PC-9 (cell line): Measurements from ENCODE around the gene SLC25A42. TPM values are rescaled to one million over a fixed set of nuclear protein-coding genes. Genes with fewer than 3 reads are reported as not detected.

Experiments used
- BruUV-seq: library from RNA; stranded (reverse); fragments of 400-500 nt; replicated peaks from 2 replicates; lab custom pipeline; 2021; lab: Mats Ljungman, UMichigan
- CTCF ChIA-PET: fragments of 300-600 bp; sonication (Branson Sonifier 250); formaldehyde crosslinking; loops from one replicate; lab custom pipeline; 2022; ENCODE audit warnings: antibody characterized with exemption; lab: Charles Lee
- POLR2A ChIA-PET: fragments of 300-600 bp; sonication (Branson Sonifier 250); formaldehyde crosslinking; loops from one replicate; lab custom pipeline; 2022; ENCODE audit warnings: antibody characterized with exemption; ENCODE audit not compliant: unreplicated experiment; lab: Charles Lee
- DNase-seq, 2 experiments: peaks; one replicate each; pipeline versions ENCODE4 v3.0.0 to v3.0.0-alpha.2; 2015 to 2022; ENCODE audit warnings: mixed read lengths in 1 of 2
- H2AFZ ChIP-seq: fragments of 200-600 bp; sonication (generic); 2 replicates; pipeline ENCODE4 v1.8.1; 2017; ENCODE audit warnings: antibody characterized with exemption
- H3F3A ChIP-seq: fragments of 200-600 bp; sonication (generic); 2 replicates; pipeline ENCODE4 v1.8.1; 2017; ENCODE audit warnings: antibody characterized with exemption, mild to moderate bottlenecking, low read depth; ENCODE audit not compliant: insufficient read depth
- H3K27ac ChIP-seq: fragments of 200-600 bp; sonication (generic); 2 replicates; pipeline ENCODE4 v1.6.1; 2016; ENCODE audit warnings: mixed run types
- H3K27me3 ChIP-seq: fragments of 200-600 bp; sonication (generic); 2 replicates; pipeline ENCODE4 v1.6.1; 2016; ENCODE audit warnings: low read depth, mixed run types; ENCODE audit not compliant: insufficient read depth
- H3K36me3 ChIP-seq: fragments of 200-600 bp; sonication (generic); 2 replicates; pipeline ENCODE4 v1.6.1; 2016; ENCODE audit warnings: low read depth, mixed run types
- H3K4me1 ChIP-seq: fragments of 200-600 bp; sonication (generic); replicated peaks from 2 replicates; pipeline ENCODE4 v1.6.1; 2016; ENCODE audit warnings: mixed run types; ENCODE audit not compliant: insufficient read depth
- H3K4me2 ChIP-seq: fragments of 200-600 bp; sonication (generic); 2 replicates; pipeline ENCODE4 v1.6.1; 2017; ENCODE audit warnings: mixed run types
- H3K4me3 ChIP-seq: fragments of 200-600 bp; sonication (generic); 2 replicates; pipeline ENCODE4 v1.6.1; 2016; ENCODE audit warnings: mixed run types
- H3K79me2 ChIP-seq: fragments of 200-600 bp; sonication (generic); 2 replicates; pipeline ENCODE4 v1.6.1; 2017; ENCODE audit warnings: low read depth, mixed run types
- H3K9me2 ChIP-seq: fragments of 200-600 bp; sonication (generic); 2 replicates; pipeline ENCODE4 v1.8.1; 2017; ENCODE audit warnings: mild to moderate bottlenecking; ENCODE audit not compliant: insufficient read depth
- H3K9me3 ChIP-seq: fragments of 200-600 bp; sonication (generic); 2 replicates; pipeline ENCODE4 v1.8.1; 2016; ENCODE audit warnings: low read depth; ENCODE audit not compliant: insufficient read depth
- H4K20me1 ChIP-seq: fragments of 200-600 bp; sonication (generic); 2 replicates; pipeline ENCODE4 v1.8.1; 2017; ENCODE audit not compliant: insufficient read depth
- EZH2 ChIP-seq: fragments of 200-600 bp; sonication (generic); IDR thresholded peaks from 2 replicates; pipeline ENCODE4 v1.8.0; 2017; ENCODE audit warnings: antibody characterized with exemption, low read depth
- intact Hi-C: fragments of 100-400 bp; cut with micrococcal nuclease; formaldehyde crosslinking; loops from one replicate; pipeline ENCODE4 v1.10.0; 2022; ENCODE audit not compliant: unreplicated experiment
- total RNA-seq: library from RNA; stranded (reverse); gene quantifications from 2 replicates; pipeline ENCODE4 v1.2.3, GENCODE V29; 2021
- TF ChIP-seq, protein P1 (sequence below): fragments of 200-600 bp; sonication (generic); conservative IDR thresholded peaks from 2 replicates; pipeline ENCODE4 v1.6.1; 2017; ENCODE audit warnings: mixed run types, antibody characterized with exemption, mild to moderate bottlenecking, moderate library complexity

The SLC25A42 gene
- total RNA-seq, 1 experiment from 2014 or later = 6.9 TPM

- CTCF ChIA-PET = no interaction called here
- Histone ChIP-seq H3K4me1 (no peaks in the 10 kb centered on the region), H3F3A (peaks cover 7% of the 10 kb centered on the region; the same call in 1 of the 2 replicates), H3K4me3 (no peak overlapping the region), H2AFZ (no peak overlapping the region), H3K9me2 (no peaks in the 10 kb centered on the region), H3K27ac (no peak overlapping the region), H3K79me2 (no peaks in the 10 kb centered on the region), H3K9me3 (no peaks in the 10 kb centered on the region), H3K27me3 (no peaks in the 10 kb centered on the region), H3K4me2 (no peak overlapping the region), H3K36me3 (no peaks in the 10 kb centered on the region), H4K20me1 (peaks cover 8% of the 10 kb centered on the region; the same call in 1 of the 2 replicates)
- TF ChIP-seq, protein P1, sequence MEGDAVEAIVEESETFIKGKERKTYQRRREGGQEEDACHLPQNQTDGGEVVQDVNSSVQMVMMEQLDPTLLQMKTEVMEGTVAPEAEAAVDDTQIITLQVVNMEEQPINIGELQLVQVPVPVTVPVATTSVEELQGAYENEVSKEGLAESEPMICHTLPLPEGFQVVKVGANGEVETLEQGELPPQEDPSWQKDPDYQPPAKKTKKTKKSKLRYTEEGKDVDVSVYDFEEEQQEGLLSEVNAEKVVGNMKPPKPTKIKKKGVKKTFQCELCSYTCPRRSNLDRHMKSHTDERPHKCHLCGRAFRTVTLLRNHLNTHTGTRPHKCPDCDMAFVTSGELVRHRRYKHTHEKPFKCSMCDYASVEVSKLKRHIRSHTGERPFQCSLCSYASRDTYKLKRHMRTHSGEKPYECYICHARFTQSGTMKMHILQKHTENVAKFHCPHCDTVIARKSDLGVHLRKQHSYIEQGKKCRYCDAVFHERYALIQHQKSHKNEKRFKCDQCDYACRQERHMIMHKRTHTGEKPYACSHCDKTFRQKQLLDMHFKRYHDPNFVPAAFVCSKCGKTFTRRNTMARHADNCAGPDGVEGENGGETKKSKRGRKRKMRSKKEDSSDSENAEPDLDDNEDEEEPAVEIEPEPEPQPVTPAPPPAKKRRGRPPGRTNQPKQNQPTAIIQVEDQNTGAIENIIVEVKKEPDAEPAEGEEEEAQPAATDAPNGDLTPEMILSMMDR = no peak
- TF ChIP-seq EZH2 = no peak
- no TSS peak for BruUV-seq
- no peak for DNase-seq
- POLR2A ChIA-PET = no interaction called here
- intact Hi-C loops = no loop called here
Observed at GRCh38 chr19:19083413-19084178, 19.8 kb downstream of the SLC25A42 start.

DNA sequence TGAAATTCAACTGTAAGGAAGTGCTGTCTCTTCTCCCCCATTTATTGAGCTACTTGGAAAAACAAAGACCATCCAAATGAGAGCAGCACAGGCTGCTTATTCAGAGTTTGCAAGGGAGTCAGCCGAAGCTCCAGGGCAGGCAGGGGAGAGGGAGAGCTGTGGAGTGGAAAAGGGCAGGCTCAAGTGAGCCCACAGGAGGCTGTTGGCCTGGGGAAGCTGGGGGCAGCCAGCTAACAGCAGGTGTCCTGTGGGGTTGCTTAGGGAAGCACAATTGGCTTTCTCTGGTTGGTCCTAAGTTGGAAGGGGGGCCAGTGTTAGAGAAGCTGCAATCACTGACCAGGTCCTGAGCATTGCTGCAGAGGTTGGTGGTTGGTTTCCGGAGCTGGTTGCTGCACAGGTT, 23.9 kb downstream of the SLC25A42 start:
- H3K4me1 ChIP-seq = no peaks in the 10 kb centered on the region
- CTCF ChIA-PET = no interaction called here
- H3K27me3 ChIP-seq = no peaks in the 10 kb centered on the region
- intact Hi-C loops = no loop called here
- TF ChIP-seq, protein P1 = no peak
- no peak for TF ChIP-seq EZH2
- POLR2A ChIA-PET = no interaction called here
- no peak overlapping the region for H3K27ac ChIP-seq
- H3K4me3 ChIP-seq = no peak overlapping the region
- DNase-seq = no peak
- BruUV-seq = no TSS peak
- H2AFZ ChIP-seq = no peak overlapping the region
- H3K36me3 ChIP-seq = no peaks in the 10 kb centered on the region
- H3K9me2 ChIP-seq = no peaks in the 10 kb centered on the region
- H3K79me2 ChIP-seq = no peaks in the 10 kb centered on the region
- H3F3A ChIP-seq = peaks cover 7% of the 10 kb centered on the region; the same call in 1 of the 2 replicates
- H3K9me3 ChIP-seq = no peaks in the 10 kb centered on the region
- 0 out of 2 replicates have a peak, but pooled peaks cover 5% of the 10 kb centered on the region for H4K20me1 ChIP-seq
- H3K4me2 ChIP-seq = no peak overlapping the region

- no peaks in the 10 kb centered on the region for H3K9me3 ChIP-seq
- H3K27me3 ChIP-seq = no peaks in the 10 kb centered on the region
- DNase-seq = no peak
- ChIA-PET POLR2A (interaction anchor here (0.6 kb wide), 2 partner anchors 106 to 560 kb away, joined by 4 to 7 read pairs; no protein-coding TSS in a partner anchor), CTCF (interaction anchor here (0.6 kb wide), 1 partner anchor 35 kb away, joined by 6 read pairs; no protein-coding TSS in a partner anchor)
- no TSS peak for BruUV-seq
- H3K4me2 ChIP-seq = 0 out of 2 replicates have a peak overlapping the region, but pooled peaks have one; percentile 11
- H3K4me1 ChIP-seq = peaks cover 51% of the 10 kb centered on the region
- no peaks in the 10 kb centered on the region for H3K79me2 ChIP-seq
- TF ChIP-seq EZH2 = no peak
- TF ChIP-seq, protein P1 = no peak
- no peak overlapping the region for H3K4me3 ChIP-seq
- H4K20me1 ChIP-seq = no peaks in the 10 kb centered on the region
- no peak overlapping the region for H2AFZ ChIP-seq
- no peaks in the 10 kb centered on the region for H3K36me3 ChIP-seq
- no peaks in the 10 kb centered on the region for H3K9me2 ChIP-seq
- intact Hi-C loops = no loop called here
- H3F3A ChIP-seq = peaks cover 14% of the 10 kb centered on the region; the same call in 1 of the 2 replicates
- no peak overlapping the region for H3K27ac ChIP-seq
Observed at GRCh38 chr19:19094513-19094912, 30.7 kb downstream of the SLC25A42 start.
